NB4 (cell line): Measurements from ENCODE around the gene DPYD.
A peak's percentile ranks its signal among the peaks of the same experiment; 100 is the strongest.

ENCODE experiments used
- DNase-seq: peaks from one replicate; pipeline ENCODE4 v3.0.0; 2010; ENCODE audit warnings: low read depth
- H3K4me3 ChIP-seq: one replicate; pipeline ENCODE4 v1.5.1; 2011; ENCODE audit warnings: mild to moderate bottlenecking, low read depth, low read length, moderate library complexity
- MYC ChIP-seq: IDR thresholded peaks from 2 replicates; pipeline ENCODE4 v1.6.1; 2011; ENCODE audit warnings: low read depth, low read length
- POLR2A ChIP-seq: IDR thresholded peaks from 2 replicates; pipeline ENCODE4 v1.6.1; 2011; ENCODE audit warnings: mild to moderate bottlenecking; ENCODE audit not compliant: insufficient read length; ENCODE audit errors: extremely low read depth
- TF ChIP-seq, protein P1 (sequence below): IDR thresholded peaks from 2 replicates; pipeline ENCODE4 v1.6.1; 2011; ENCODE audit warnings: low read depth, low read length
- TF ChIP-seq, protein P2 (sequence below): IDR thresholded peaks from one replicate; pipeline ENCODE4 v1.5.1; 2012; ENCODE audit warnings: low read depth, low read length

The DPYD gene

DNA sequence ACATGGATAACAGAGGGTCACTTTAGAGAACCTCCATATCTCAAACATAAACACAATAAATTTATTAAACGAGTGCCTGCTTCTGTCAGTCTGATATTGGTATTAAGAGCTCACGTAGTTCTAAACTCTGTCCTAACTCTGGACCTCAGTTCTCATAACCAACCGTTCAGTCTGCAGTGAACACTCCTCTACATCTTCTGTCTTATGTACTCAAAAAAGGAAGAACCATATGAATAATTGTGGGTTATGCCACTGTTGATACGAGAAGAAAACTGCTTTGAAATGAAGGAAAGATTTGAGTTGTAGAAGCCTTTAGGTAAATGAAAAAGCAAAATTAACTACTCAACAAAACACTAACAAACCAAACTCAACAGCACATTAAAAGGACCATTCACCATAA, 53.7 kb downstream of the DPYD start:
- TF ChIP-seq POLR2A (no peak), MYC (no peak)
- TF ChIP-seq, protein P1, sequence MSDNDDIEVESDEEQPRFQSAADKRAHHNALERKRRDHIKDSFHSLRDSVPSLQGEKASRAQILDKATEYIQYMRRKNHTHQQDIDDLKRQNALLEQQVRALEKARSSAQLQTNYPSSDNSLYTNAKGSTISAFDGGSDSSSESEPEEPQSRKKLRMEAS = no peak
- TF ChIP-seq, protein P2, sequence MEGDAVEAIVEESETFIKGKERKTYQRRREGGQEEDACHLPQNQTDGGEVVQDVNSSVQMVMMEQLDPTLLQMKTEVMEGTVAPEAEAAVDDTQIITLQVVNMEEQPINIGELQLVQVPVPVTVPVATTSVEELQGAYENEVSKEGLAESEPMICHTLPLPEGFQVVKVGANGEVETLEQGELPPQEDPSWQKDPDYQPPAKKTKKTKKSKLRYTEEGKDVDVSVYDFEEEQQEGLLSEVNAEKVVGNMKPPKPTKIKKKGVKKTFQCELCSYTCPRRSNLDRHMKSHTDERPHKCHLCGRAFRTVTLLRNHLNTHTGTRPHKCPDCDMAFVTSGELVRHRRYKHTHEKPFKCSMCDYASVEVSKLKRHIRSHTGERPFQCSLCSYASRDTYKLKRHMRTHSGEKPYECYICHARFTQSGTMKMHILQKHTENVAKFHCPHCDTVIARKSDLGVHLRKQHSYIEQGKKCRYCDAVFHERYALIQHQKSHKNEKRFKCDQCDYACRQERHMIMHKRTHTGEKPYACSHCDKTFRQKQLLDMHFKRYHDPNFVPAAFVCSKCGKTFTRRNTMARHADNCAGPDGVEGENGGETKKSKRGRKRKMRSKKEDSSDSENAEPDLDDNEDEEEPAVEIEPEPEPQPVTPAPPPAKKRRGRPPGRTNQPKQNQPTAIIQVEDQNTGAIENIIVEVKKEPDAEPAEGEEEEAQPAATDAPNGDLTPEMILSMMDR = no peak
- H3K4me3 ChIP-seq = no peak overlapping the region
- no peak for DNase-seq

DNA sequence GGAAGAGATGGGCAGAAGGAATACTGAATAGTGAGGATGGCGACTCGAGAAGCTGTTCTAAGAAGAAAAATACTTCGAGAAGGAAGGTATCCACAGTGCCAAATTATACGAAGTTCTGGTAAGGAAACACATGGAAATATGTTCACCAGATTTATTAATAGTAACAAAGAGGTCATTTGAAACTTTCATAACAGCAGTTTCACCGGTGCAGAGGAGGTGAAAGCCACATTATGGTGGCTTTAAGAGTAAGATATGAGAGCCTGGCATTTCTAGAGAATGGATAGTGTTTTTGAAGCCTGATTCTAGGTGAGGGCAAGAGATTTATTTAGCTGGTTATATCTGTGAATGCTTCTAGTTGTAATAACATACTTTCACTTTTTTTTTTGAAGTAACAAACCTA, 56.2 kb downstream of the DPYD start:
- TF ChIP-seq MYC = no peak
- TF ChIP-seq, protein P2 = no peak
- TF ChIP-seq, protein P1 = no peak
- TF ChIP-seq POLR2A = no peak
- DNase-seq = no peak
- no peak overlapping the region for H3K4me3 ChIP-seq

DNA sequence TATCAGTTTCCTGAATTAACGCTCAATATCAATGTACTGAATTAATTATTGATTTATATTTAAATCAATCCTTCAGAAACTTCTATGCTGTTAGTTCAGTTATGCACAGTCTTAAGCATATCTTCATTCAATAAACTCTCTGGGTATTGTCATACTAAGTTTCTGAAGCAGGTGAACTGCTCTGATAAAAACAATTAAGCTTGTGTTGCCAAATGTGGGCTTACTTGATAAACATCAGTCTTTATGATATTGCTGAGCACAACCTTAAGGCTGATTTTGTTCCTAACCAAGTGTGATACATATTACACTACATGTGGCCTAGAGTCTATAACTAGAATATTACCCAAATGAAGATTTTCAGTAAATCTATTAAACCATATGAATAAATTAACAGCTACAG, 67.6 kb downstream of the DPYD start:
- DNase-seq = no peak
- no peak overlapping the region for H3K4me3 ChIP-seq
- TF ChIP-seq POLR2A = no peak
- TF ChIP-seq MYC = no peak
- TF ChIP-seq, protein P2 = no peak
- TF ChIP-seq, protein P1 = no peak

DNA sequence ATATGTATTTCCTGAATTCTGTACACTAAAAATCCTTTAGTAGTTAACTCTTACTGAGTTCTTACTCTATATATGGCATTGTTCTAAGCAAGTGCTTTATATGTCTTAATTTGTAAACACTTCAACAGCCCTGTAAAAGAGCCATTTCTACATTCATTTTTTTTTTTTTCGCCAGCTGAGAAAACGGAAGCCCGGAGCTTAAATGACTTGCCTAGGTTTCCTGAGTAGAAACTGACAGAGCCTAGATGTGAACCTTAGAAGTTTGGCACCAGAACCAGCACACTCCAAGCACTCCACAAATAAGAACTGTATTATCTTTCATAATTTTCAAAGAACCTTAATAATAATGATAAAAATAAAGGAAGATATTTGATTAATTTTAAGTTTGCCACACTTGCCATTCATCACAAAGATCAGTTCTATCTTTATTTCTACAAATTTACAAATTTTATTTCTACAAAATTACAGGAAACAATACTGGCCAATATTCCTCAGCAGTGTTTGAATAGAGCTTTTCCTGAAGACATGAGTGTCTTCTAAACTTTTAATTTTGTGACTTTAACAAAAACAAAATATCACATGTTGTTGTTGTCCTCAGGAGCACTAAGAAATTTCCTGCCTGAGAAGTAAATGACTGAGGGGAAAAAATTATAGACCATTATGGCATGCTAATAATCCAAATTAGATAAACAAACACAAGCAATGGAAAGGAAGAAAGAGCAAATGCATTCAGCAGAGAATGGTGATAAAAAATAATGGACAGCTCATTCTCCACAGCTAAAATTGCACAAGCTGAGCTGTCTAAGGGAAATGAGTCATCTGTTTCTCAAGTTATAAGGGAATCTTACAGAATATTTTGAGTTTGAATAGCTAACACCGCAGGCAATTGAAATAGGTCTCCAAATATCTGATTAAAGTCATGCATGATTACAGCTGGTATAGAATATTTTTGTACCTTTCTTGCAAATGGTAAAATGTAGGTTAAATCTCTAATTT, 71.2 kb downstream of the DPYD start:
- TF ChIP-seq, protein P1 = no peak
- no peak for TF ChIP-seq POLR2A
- peak; percentile 84 for DNase-seq
- peak overlapping the region; percentile 35 for H3K4me3 ChIP-seq

DNA sequence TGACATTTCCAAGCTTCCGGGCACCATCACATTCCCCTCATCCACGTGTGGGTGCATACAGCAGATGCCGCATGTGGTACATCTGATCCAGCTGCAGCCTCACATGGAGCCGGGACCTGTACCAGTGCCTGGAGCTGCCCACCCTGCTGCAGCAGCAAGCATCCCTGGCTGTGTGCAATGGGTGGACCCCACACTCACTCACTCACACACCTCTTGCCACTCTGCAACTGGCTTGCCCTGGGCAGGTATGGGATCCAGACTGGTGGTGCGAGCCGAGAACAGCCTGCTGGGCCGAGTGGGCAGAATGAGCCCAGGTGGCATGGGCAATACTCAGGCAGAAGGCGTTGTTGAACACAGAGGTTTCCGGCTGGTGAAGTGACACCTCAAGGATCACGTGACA, 75.0 kb downstream of the DPYD start:
- no peak for DNase-seq
- no peak overlapping the region for H3K4me3 ChIP-seq
- TF ChIP-seq, protein P2 = no peak
- TF ChIP-seq, protein P1 = no peak
- no peak for TF ChIP-seq MYC
- TF ChIP-seq POLR2A = no peak

DNA sequence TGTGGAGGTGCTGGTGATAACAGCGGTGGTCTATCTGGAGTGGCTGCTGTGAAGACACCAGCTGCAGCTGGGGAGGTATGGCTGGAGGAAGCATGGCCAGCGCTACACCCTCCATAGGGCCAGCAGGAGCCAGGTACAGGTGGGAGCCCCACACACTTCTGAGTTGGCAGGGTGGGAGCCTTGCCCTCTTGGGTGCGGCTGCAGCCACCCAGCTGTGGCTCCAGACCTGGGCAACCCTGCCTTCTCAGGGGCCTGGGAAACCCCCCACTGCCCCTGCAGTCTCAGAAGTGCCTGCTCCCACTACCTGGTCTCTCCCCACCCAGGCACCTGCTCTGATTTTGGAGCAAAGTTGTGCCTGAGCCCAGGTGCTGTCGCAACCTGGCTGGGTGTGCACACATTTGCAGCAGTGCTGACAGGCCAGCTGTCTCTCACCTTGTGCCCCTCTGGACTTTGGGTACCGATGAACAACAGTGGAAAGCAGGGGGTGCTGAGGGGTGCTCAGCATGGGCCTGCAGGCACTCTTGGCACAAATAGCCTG, 76.2 kb downstream of the DPYD start:
- TF ChIP-seq POLR2A (no peak), MYC (no peak)
- TF ChIP-seq, protein P2 = no peak
- TF ChIP-seq, protein P1 = no peak
- DNase-seq = no peak
- H3K4me3 ChIP-seq = no peak overlapping the region
